IgD-negative memory B cell (primary cell): ENCODE results near the gene CUTA. TPM values are rescaled to one million over a fixed set of nuclear protein-coding genes. Genes with fewer than 3 reads are reported as not detected.

ENCODE experiments used
- H3K27ac Mint-ChIP-seq, 3 donors: one replicate each; pipeline ENCODE4 v1.8.0; 2020 to 2022; ENCODE audit warnings: mild to moderate bottlenecking in 3 of 3, mixed read lengths in 3 of 3, moderate library complexity in 1 of 3
- H3K27me3 Mint-ChIP-seq: one replicate; pipeline ENCODE4 v1.8.0; 2021; ENCODE audit warnings: mixed read lengths
- H3K36me3 Mint-ChIP-seq: one replicate; pipeline ENCODE4 v1.8.0; 2020; ENCODE audit warnings: mild to moderate bottlenecking, mixed read lengths
- H3K4me1 Mint-ChIP-seq, 3 donors: one replicate each; pipeline ENCODE4 v1.8.0; 2020 to 2022; ENCODE audit warnings: mixed read lengths in 3 of 3, mild to moderate bottlenecking in 1 of 3
- H3K4me3 Mint-ChIP-seq, 4 donors: one replicate each; pipeline ENCODE4 v1.8.0; 2020 to 2022; ENCODE audit warnings: mild to moderate bottlenecking in 4 of 4, mixed read lengths in 4 of 4, moderate library complexity in 3 of 4
- H3K9me3 Mint-ChIP-seq, 3 donors: one replicate each; pipeline ENCODE4 v1.8.0; 2020 to 2021; ENCODE audit warnings: mixed read lengths in 3 of 3, mild to moderate bottlenecking in 1 of 3
- polyA plus RNA-seq: library from polyadenylated mRNA; unstranded; fragments of 300-500 nt; fragmentation: Illumina TruSeq; gene quantifications from one replicate; pipeline ENCODE4 v1.2.3, GENCODE V29; 2021

The CUTA gene
- 449 TPM for polyA plus RNA-seq

GRCh38 chr6:33417903-33418689, at the start of gene CUTA:
Gene CUTA (minus strand): TSS chr6:33418107. CDS start chr6:33418000, 107 bp downstream.
- Mint-ChIP-seq H3K36me3 (peaks cover 2% of the 10 kb centered on the region), H3K4me1 (peaks cover 21 to 45% (median 44%) of the 10 kb centered on the region in 3 donors), H3K27me3 (peaks cover 2% of the 10 kb centered on the region), H3K27ac (peak within 1 kb of the TSS; percentile 96 to 99 (median 96)), H3K4me3 (peak within 1 kb of the TSS; percentile 88 to 97 (median 94)), H3K9me3 (no peaks in the 10 kb centered on the region)

DNA sequence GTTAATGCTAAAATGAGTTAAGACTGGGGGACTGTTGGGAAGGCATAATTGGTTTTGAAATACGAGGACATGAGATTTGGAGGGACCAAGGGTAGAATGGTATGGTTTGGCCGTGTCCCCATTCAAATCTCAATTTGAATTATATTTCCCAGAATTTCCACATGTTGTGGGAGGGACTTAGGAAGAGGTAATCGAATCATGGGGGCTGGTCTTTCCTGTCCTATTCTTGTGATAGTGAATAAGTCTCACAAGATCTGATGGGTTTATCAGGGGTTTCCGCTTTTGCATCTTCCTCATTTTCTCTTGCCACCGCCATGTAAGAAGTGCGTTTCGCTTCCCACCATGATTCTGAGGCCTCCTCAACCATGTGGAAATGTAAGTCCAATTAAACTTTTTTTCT, 49.2 kb upstream of the CUTA start:
- Mint-ChIP-seq H3K4me3 (no peak overlapping the region), H3K27me3 (no peaks in the 10 kb centered on the region), H3K27ac (no peak overlapping the region), H3K36me3 (no peaks in the 10 kb centered on the region), H3K4me1 (peaks cover 0 to 3% (median 0%) of the 10 kb centered on the region in 3 donors), H3K9me3 (no peaks in the 10 kb centered on the region)

GRCh38 chr6:33466075-33466735, 48.3 kb upstream of the CUTA start:
- no peaks in the 10 kb centered on the region for H3K27me3 Mint-ChIP-seq
- no peak overlapping the region for H3K27ac Mint-ChIP-seq

GRCh38 chr6:33459226-33459625, 41.3 kb upstream of the CUTA start:
- Mint-ChIP-seq H3K27me3 (no peaks in the 10 kb centered on the region), H3K4me3 (peak overlapping the region in 1 of 4 donors; percentile 17), H3K27ac (no peak overlapping the region), H3K4me1 (peaks cover 6 to 14% (median 11%) of the 10 kb centered on the region in 3 donors), H3K36me3 (peaks cover 2% of the 10 kb centered on the region), H3K9me3 (no peaks in the 10 kb centered on the region)

More at GRCh38 chr6:33466075-33466735, 48.3 kb upstream of the CUTA start:
- Mint-ChIP-seq H3K36me3 (no peaks in the 10 kb centered on the region), H3K4me1 (peaks cover 0 to 3% (median 0%) of the 10 kb centered on the region in 3 donors), H3K9me3 (no peaks in the 10 kb centered on the region), H3K4me3 (no peak overlapping the region)

DNA sequence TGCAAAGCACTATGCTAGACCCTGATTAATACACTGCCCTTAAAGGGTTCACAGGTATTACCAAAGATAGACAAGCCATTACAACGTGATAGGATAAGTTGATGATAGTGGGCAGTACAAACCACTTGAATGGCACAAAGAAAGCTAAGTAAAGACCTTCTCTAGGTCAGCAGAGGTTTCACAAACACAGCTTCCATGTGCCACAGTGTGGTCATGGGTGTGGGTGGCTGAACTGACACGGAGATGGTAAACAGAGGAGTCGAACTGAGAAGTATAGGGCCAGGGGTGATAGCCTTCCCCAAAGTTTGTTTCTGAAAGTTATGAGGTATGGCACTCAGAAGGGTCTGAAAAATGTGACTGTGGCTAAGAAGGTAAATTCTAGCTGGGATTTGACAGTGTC, 40.8 kb upstream of the CUTA start:
- Mint-ChIP-seq H3K4me3 (peak overlapping the region in 1 of 4 donors; percentile 17), H3K9me3 (no peaks in the 10 kb centered on the region), H3K27me3 (no peaks in the 10 kb centered on the region)

GRCh38 chr6:33456156-33456555, 38.2 kb upstream of the CUTA start:
- H3K27ac Mint-ChIP-seq, result peak overlapping the region in 1 of 3 donors; percentile 19
- no peaks in the 10 kb centered on the region for H3K9me3 Mint-ChIP-seq
- peak overlapping the region; percentile 27 to 96 (median 60) for H3K4me3 Mint-ChIP-seq
- H3K27me3 Mint-ChIP-seq, result no peaks in the 10 kb centered on the region
- H3K36me3 Mint-ChIP-seq, result peaks cover 2% of the 10 kb centered on the region
- peaks cover 15 to 23% (median 20%) of the 10 kb centered on the region in 3 donors for H3K4me1 Mint-ChIP-seq

More for the DNA sequence above, 40.8 kb upstream of the CUTA start:
- peaks cover 7 to 20% (median 13%) of the 10 kb centered on the region in 3 donors for H3K4me1 Mint-ChIP-seq
- no peak overlapping the region for H3K27ac Mint-ChIP-seq
- H3K36me3 Mint-ChIP-seq, result peaks cover 2% of the 10 kb centered on the region

DNA sequence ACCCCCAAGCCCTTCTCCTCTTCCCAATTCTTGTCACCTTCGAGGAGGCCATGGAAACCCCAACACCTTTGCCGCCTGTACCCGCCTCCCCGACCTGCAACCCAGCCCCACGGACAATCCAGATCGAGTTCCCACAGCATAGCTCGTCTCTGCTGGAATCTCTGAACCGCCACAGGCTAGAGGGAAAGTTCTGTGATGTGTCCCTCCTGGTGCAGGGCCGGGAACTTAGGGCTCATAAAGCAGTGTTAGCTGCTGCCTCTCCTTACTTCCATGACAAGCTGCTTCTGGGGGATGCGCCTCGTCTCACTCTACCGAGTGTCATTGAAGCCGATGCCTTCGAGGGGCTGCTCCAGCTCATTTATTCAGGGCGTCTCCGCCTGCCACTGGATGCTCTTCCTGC, 37.1 kb upstream of the CUTA start:
- H3K27ac Mint-ChIP-seq, result peak overlapping the region; percentile 79 to 98 (median 95)
- peak overlapping the region; percentile 96 to 99 (median 99) for H3K4me3 Mint-ChIP-seq
- no peaks in the 10 kb centered on the region for H3K27me3 Mint-ChIP-seq
- H3K36me3 Mint-ChIP-seq, result peaks cover 2% of the 10 kb centered on the region
- peaks cover 15 to 26% (median 20%) of the 10 kb centered on the region in 3 donors for H3K4me1 Mint-ChIP-seq
- H3K9me3 Mint-ChIP-seq, result no peaks in the 10 kb centered on the region

- Mint-ChIP-seq H3K9me3 (no peaks in the 10 kb centered on the region), H3K4me3 (peak within 1 kb of the TSS; percentile 96 to 99 (median 99)), H3K4me1 (peaks cover 15 to 26% (median 20%) of the 10 kb centered on the region in 3 donors), H3K27ac (peak within 1 kb of the TSS; percentile 79 to 98 (median 95)), H3K36me3 (peaks cover 2% of the 10 kb centered on the region), H3K27me3 (no peaks in the 10 kb centered on the region)
Observed at GRCh38 chr6:33454009-33454946, 36.4 kb upstream of the CUTA start, which contains the start of gene ZBTB9. Gene ZBTB9 (plus strand): TSS chr6:33454576. CDS start chr6:33455101, 525 bp downstream.

GRCh38 chr6:33453393-33454008, 35.6 kb upstream of the CUTA start:
- Mint-ChIP-seq H3K4me1 (peaks cover 15 to 26% (median 20%) of the 10 kb centered on the region in 3 donors), H3K9me3 (no peaks in the 10 kb centered on the region), H3K27me3 (no peaks in the 10 kb centered on the region), H3K4me3 (peak overlapping the region; percentile 96 to 99 (median 99)), H3K27ac (peak overlapping the region; percentile 79 to 98 (median 95)), H3K36me3 (peaks cover 2% of the 10 kb centered on the region)

- peaks cover 18 to 26% (median 20%) of the 10 kb centered on the region in 3 donors for H3K4me1 Mint-ChIP-seq
- H3K36me3 Mint-ChIP-seq, result peaks cover 2% of the 10 kb centered on the region
- no peaks in the 10 kb centered on the region for H3K9me3 Mint-ChIP-seq
- no peaks in the 10 kb centered on the region for H3K27me3 Mint-ChIP-seq
- no peak overlapping the region for H3K4me3 Mint-ChIP-seq
- H3K27ac Mint-ChIP-seq, result no peak overlapping the region
Observed at GRCh38 chr6:33452496-33452895, 34.6 kb upstream of the CUTA start.

- no peaks in the 10 kb centered on the region for H3K27me3 Mint-ChIP-seq
- H3K4me3 Mint-ChIP-seq, result no peak overlapping the region
- H3K4me1 Mint-ChIP-seq, result peaks cover 16 to 22% (median 18%) of the 10 kb centered on the region in 3 donors
- peaks cover 2% of the 10 kb centered on the region for H3K36me3 Mint-ChIP-seq
- no peaks in the 10 kb centered on the region for H3K9me3 Mint-ChIP-seq
- H3K27ac Mint-ChIP-seq, result peak overlapping the region in 1 of 3 donors; percentile 58
Observed at GRCh38 chr6:33451606-33452005, 33.7 kb upstream of the CUTA start.

DNA sequence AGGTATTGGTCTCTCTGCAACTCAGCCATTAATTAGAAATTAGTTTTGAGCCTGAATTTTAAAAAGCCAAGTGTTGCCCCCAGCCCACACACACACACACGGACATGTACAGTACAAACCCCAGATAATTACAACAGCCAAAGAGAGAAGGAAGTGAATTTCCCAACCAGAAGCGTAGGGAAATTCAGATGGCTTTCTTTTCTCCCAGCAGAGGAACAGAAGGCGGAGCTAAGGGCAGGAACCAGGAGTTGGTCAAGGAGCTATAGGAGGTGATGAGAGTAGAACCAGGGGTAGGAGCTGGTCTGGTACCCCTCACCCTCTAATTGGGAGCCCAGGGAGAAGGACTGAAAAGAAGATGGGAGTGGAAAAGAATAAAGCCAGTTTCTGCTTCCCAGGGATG, 32.5 kb upstream of the CUTA start:
- H3K9me3 Mint-ChIP-seq, result no peaks in the 10 kb centered on the region
- peak overlapping the region; percentile 31 to 58 (median 55) for H3K27ac Mint-ChIP-seq
- H3K4me3 Mint-ChIP-seq, result peak overlapping the region in 1 of 4 donors; percentile 65
- H3K36me3 Mint-ChIP-seq, result no peaks in the 10 kb centered on the region
- H3K4me1 Mint-ChIP-seq, result peaks cover 18 to 21% (median 19%) of the 10 kb centered on the region in 3 donors
- no peaks in the 10 kb centered on the region for H3K27me3 Mint-ChIP-seq

- Mint-ChIP-seq H3K27me3 (no peaks in the 10 kb centered on the region), H3K27ac (peak overlapping the region in 1 of 3 donors; percentile 80), H3K4me3 (no peak overlapping the region), H3K4me1 (peaks cover 2 to 7% (median 4%) of the 10 kb centered on the region in 3 donors), H3K36me3 (no peaks in the 10 kb centered on the region), H3K9me3 (no peaks in the 10 kb centered on the region)
Observed at GRCh38 chr6:33446356-33446755, 28.4 kb upstream of the CUTA start.

DNA sequence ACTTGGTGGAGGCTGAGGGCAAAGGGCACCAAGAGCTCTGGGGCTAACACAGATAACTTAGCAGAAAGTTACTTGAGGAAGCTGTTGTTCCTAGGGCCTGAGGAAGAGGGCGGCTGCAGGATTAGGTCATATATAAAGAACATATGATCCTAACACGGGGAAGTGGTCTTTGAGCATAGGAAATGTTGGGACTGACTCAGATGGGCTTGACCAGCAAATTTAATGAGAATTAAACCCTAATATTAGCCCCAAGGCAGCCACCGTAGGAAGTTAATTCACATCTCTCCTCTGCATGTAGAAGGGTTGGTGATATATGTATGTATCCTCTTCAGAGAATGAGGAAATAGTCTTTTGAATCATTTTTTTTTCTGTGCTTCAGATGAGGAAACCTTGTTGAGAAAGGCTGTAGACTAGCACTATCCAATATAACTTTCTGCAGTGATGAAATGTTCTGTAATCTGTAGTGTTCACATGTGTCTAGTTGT, 27.3 kb upstream of the CUTA start:
- Mint-ChIP-seq H3K4me1 (peaks cover under 1 to 6% (median 1%) of the 10 kb centered on the region in 3 donors), H3K27me3 (no peaks in the 10 kb centered on the region), H3K9me3 (no peaks in the 10 kb centered on the region), H3K4me3 (no peak overlapping the region), H3K36me3 (no peaks in the 10 kb centered on the region), H3K27ac (no peak overlapping the region)
